NCI-H1092 treated with DMSO at 0.1 percent for 48 hours (cell line): ENCODE measurements around the gene ANKRD63.

Experiments used
- DNase-seq: peaks from one replicate; lab custom pipeline; 2025; lab: John Stamatoyannopoulos, UW

Gene ANKRD63

GRCh38 chr15:40313531-40314398 lies 30.9 kb upstream of the ANKRD63 start:
- peak; percentile 65 for DNase-seq

GRCh38 chr15:40312370-40313158 lies 29.7 kb upstream of the ANKRD63 start:
- DNase-seq = no peak

- DNase-seq = no peak
Measured at GRCh38 chr15:40310993-40311392, 28.1 kb upstream of the ANKRD63 start.

GRCh38 chr15:40310001-40310959 lies 27.4 kb upstream of the ANKRD63 start:
- DNase-seq = peak; percentile 1

- DNase-seq = no peak
Measured at GRCh38 chr15:40309344-40309862, 26.5 kb upstream of the ANKRD63 start.

GRCh38 chr15:40307421-40308211 lies 24.8 kb upstream of the ANKRD63 start, which contains the start of gene PLCB2:
Gene PLCB2 (minus strand): TSS chr15:40307935. CDS start chr15:40307672, 263 bp downstream.
- no peak for DNase-seq

GRCh38 chr15:40306908-40307307 lies 24.0 kb upstream of the ANKRD63 start:
- no peak for DNase-seq

GRCh38 chr15:40306371-40306770 lies 23.5 kb upstream of the ANKRD63 start:
- no peak for DNase-seq

GRCh38 chr15:40305281-40305680 lies 22.4 kb upstream of the ANKRD63 start:
- no peak for DNase-seq

- no peak for DNase-seq
Measured at GRCh38 chr15:40303576-40303975, 20.7 kb upstream of the ANKRD63 start.

- no peak for DNase-seq
Measured at GRCh38 chr15:40302981-40303380, 20.1 kb upstream of the ANKRD63 start.

GRCh38 chr15:40302288-40302886 lies 19.5 kb upstream of the ANKRD63 start:
- DNase-seq = no peak

- no peak for DNase-seq
Measured at GRCh38 chr15:40301467-40302179, 18.8 kb upstream of the ANKRD63 start.

GRCh38 chr15:40300771-40301170 lies 17.9 kb upstream of the ANKRD63 start:
- DNase-seq = no peak

- DNase-seq = no peak
Measured at GRCh38 chr15:40300367-40300766, 17.5 kb upstream of the ANKRD63 start.

- no peak for DNase-seq
Measured at GRCh38 chr15:40298216-40298935, 15.5 kb upstream of the ANKRD63 start.

- DNase-seq = no peak
Measured at GRCh38 chr15:40297356-40297755, 14.5 kb upstream of the ANKRD63 start.

GRCh38 chr15:40296561-40297230 lies 13.8 kb upstream of the ANKRD63 start:
- DNase-seq = no peak
